Spleen (tissue), 11 donors: ENCODE data around the gene SH2D4B. TPM values are rescaled to one million over a fixed set of nuclear protein-coding genes. Genes with fewer than 3 reads are reported as not detected.

Source experiments
- DNase-seq: peaks from one replicate; pipeline ENCODE4 v3.0.0-alpha.2; 2020
- H3K27ac ChIP-seq, 8 donors: fragments of 200-600 bp; sonication (generic) in 7 of 8; 1 replicate in 4 of 8; 2 replicates in 4 of 8; pipeline versions ENCODE4 v1.5.0 to v1.8.0; 2016 to 2021; ENCODE audit warnings: inconsistent platforms in 4 of 8, mild to moderate bottlenecking in 4 of 8, moderate library complexity in 1 of 8
- H3K27me3 ChIP-seq, 7 donors: fragments of 200-600 bp; sonication (generic) in 6 of 7; replicated peaks in 1 of 7; 1 replicate in 4 of 7; 2 replicates in 3 of 7; pipeline versions ENCODE4 v1.5.0 to v1.8.0; 2016 to 2021; ENCODE audit warnings: inconsistent platforms in 3 of 7, mild to moderate bottlenecking in 1 of 7
- H3K36me3 ChIP-seq, 6 donors: fragments of 200-600 bp; sonication (generic) in 5 of 6; 1 replicate in 4 of 6; 2 replicates in 2 of 6; pipeline versions ENCODE4 v1.5.0 to v1.8.0; 2016 to 2021; ENCODE audit warnings: inconsistent platforms in 2 of 6
- H3K4me1 ChIP-seq, 6 donors: fragments of 200-600 bp; sonication (generic) in 5 of 6; 1 replicate in 3 of 6; 2 replicates in 3 of 6; pipeline versions ENCODE4 v1.5.0 to v1.8.0; 2016 to 2021; ENCODE audit warnings: inconsistent platforms in 3 of 6
- H3K4me3 ChIP-seq, 8 donors: fragments of 200-600 bp; sonication (generic) in 7 of 8; 1 replicate in 4 of 8; 2 replicates in 4 of 8; pipeline versions ENCODE4 v1.5.0 to v1.8.0; 2016 to 2021; ENCODE audit warnings: inconsistent platforms in 4 of 8, mild to moderate bottlenecking in 4 of 8, moderate library complexity in 2 of 8
- H3K9me3 ChIP-seq, 8 donors: fragments of 200-600 bp; sonication (generic) in 7 of 8; 1 replicate in 4 of 8; 2 replicates in 4 of 8; pipeline versions ENCODE4 v1.5.0 to v1.8.0; 2016 to 2021; ENCODE audit warnings: inconsistent platforms in 4 of 8
- POLR2A ChIP-seq, 3 donors: fragments of 450-650 bp; IDR thresholded peaks; one replicate each; pipeline ENCODE4 v1.5.1; 2017; ENCODE audit warnings: antibody characterized with exemption in 3 of 3, mild to moderate bottlenecking in 1 of 3
- POLR2AphosphoS5 ChIP-seq, 3 donors: sonication (generic); formaldehyde crosslinking; IDR thresholded peaks; one replicate each; pipeline ENCODE4 v1.5.1; 2017; ENCODE audit warnings: antibody characterized with exemption in 3 of 3
- WGBS, 5 donors: extraction: QIAGEN DNeasy Blood & Tissue Kit in 3 of 5; methylation state at CpG; one replicate each; pipeline versions ENCODE4 v1.1.5 to v1.1.7; 2013 to 2018; 5-methylcytosine and 5-hydroxymethylcytosine counted together
- intact Hi-C: fragments of 100-400 bp; cut with DNase I; formaldehyde crosslinking; loops from one replicate; pipeline ENCODE4 v1.15.0; 2023; ENCODE audit warnings: low total_unique reads
- polyA plus RNA-seq, 3 donors: library from polyadenylated mRNA; stranded (reverse); fragments of 200-250 nt; gene quantifications; one replicate each; pipeline ENCODE4 v1.2.1, GENCODE V29; 2013
- total RNA-seq, 7 donors: library from RNA; depleted of rRNA in 3 of 7; stranded (reverse); fragments of >200 nt in 3 of 7; fragmentation: NEBNext Ultra II Directional in 4 of 7; extraction: Animal tissue kit (Norgen Biotek cat#: 25700) in 4 of 7; gene quantifications; one replicate each; pipeline versions ENCODE4 v1.1.0 to v1.2.1, GENCODE V29; 2016 to 2021
- TF ChIP-seq, protein P1 (sequence below), 11 experiments: fragments of 200-600 bp in 7 of 11; fragments of 450-650 bp in 4 of 11; sonication (generic) in 4 of 11; IDR thresholded peaks in 8 of 11; conservative IDR thresholded peaks in 3 of 11; 1 replicate in 7 of 11; 2 replicates in 4 of 11; pipeline versions ENCODE4 v1.4.0 to v1.8.0; 2016 to 2021; ENCODE audit warnings: antibody characterized with exemption in 11 of 11, inconsistent platforms in 4 of 11, mild to moderate bottlenecking in 1 of 11
- donor health status: healthy with polysubstance abuse.
- donor health status: DM: no; HTN: no; CAD: no; lungs with moderate emphysema.
- donor health status: DM: no; HTN: no; CAD: no.
- donor health status: Bipolar disorder and iron deficiency.
- donor health status: healthy.
- donor health status: DM: no; HTN: no; CAD: no.
- donor health status: DM: yes; HTN: yes; CAD: no.

Gene SH2D4B
- total and polyA plus RNA-seq, 10 donors, result 0.08 to 0.46 (median 0.12) TPM; not detected in 2

DNA sequence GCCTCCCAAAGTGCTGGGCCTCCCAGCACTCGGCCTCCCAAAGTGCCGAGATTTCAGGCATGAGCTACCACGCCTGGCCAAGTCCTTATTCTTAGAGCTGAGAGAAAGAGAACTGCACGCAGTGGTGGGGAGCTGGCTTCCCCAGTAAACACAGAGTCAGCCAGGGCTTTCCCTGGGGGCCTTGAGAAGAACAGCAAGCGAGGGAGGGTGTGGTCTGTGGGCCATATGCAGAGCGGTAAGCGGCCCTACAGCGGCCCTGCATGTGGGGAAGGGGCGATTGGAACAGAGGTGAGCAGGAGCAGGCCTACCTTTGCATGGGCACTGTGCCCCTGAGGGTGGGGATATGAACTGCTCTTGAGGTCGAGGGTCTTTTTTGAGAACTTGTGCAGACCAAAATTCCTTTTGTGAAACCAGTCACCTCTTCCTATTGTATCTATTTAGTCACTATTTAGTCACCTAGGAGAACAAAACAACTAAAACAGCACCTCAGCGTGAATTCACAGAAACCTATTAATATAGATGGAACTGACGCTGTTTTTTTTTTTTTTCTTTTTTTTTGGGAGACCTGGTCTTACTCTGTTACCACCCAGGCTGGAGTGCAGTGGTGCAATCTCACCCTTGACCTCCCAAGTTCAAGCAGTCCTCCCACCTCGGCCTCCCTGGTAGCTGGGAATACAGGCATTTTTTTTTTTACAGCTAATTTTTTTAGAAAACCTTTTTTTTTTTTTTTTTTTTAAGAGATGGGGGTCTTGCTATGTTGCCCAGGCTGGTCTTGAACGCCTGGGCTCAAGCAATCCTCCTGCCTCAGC lies 36.9 kb upstream of the SH2D4B start:
- no peaks in the 10 kb centered on the region for H3K27me3 ChIP-seq
- peaks cover 76 to 100% (median 99%) of the 10 kb centered on the region in 6 donors for H3K4me1 ChIP-seq
- H3K9me3 ChIP-seq, result peaks cover 0 to 14% (median 8%) of the 10 kb centered on the region in 8 donors
- peak overlapping the region in 1 of 8 donors; percentile 41 for H3K4me3 ChIP-seq
- TF ChIP-seq, protein P1, sequence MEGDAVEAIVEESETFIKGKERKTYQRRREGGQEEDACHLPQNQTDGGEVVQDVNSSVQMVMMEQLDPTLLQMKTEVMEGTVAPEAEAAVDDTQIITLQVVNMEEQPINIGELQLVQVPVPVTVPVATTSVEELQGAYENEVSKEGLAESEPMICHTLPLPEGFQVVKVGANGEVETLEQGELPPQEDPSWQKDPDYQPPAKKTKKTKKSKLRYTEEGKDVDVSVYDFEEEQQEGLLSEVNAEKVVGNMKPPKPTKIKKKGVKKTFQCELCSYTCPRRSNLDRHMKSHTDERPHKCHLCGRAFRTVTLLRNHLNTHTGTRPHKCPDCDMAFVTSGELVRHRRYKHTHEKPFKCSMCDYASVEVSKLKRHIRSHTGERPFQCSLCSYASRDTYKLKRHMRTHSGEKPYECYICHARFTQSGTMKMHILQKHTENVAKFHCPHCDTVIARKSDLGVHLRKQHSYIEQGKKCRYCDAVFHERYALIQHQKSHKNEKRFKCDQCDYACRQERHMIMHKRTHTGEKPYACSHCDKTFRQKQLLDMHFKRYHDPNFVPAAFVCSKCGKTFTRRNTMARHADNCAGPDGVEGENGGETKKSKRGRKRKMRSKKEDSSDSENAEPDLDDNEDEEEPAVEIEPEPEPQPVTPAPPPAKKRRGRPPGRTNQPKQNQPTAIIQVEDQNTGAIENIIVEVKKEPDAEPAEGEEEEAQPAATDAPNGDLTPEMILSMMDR (IDR thresholded peaks at IDR 0.05 in 8 of 11, conservative IDR thresholded peaks at IDR 0.05 in 3 of 11), result peak in 8 of 11 experiments; percentile 17 to 45 (median 32)
- TF ChIP-seq POLR2A (IDR thresholded peaks at IDR 0.05) (no peak), POLR2AphosphoS5 (IDR thresholded peaks at IDR 0.05) (peak; percentile 28 to 63 (median 53))
- DNase-seq, result peak; percentile 86
- H3K27ac ChIP-seq, result peak overlapping the region in 7 of 8 donors; percentile 83 to 96 (median 91)
- peaks cover 0 to 37% (median 0%) of the 10 kb centered on the region in 6 donors for H3K36me3 ChIP-seq
- 55 to 64% (median 60%) methylated on average over 11 to 14 of the region's 14 CpGs for WGBS, 5 donors
- intact Hi-C loops, result loop anchor here (5.0 to 10.0 kb wide), 3 partner anchors 38 to 116 kb away; no protein-coding TSS in a partner anchor

DNA sequence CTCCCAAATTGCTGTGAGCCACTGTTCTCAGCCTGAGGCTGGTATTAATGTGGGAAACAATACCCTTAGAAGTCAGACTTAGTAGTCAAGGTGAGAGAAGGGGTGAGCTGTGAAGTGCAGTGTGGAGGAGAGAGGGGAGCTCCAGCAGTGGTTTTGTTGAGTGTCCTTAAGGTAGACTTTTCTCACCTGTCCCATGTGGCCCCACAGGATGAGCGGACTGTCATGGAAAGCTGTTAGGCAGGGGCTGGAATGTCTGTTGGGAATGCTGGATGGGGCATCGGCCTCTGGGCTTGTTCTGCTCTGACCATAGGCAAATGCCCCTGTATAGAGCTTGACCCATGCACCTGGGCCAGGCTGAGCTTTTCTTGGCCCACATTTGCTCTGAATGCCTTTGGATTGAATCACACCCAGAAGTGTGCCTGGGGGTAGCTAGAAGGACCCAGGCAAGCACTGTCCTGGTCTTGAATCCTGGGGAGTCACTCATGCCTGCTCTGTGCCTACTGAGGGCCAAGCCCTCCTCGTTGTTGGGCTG lies 36.3 kb upstream of the SH2D4B start:
- H3K27ac ChIP-seq, result peak overlapping the region in 6 of 8 donors; percentile 83 to 96 (median 93)
- WGBS, 5 donors, result 85 to 96% (median 93%) methylated on average over 3 of the region's 3 CpGs
- intact Hi-C loops, result loop anchor here (5.0 to 10.0 kb wide), 3 partner anchors 39 to 117 kb away; no protein-coding TSS in a partner anchor
- peaks cover 0 to 7% (median 3%) of the 10 kb centered on the region in 8 donors for H3K9me3 ChIP-seq
- TF ChIP-seq POLR2AphosphoS5 (IDR thresholded peaks at IDR 0.05), result no peak
- TF ChIP-seq, protein P1 (IDR thresholded peaks at IDR 0.05 in 8 of 11, conservative IDR thresholded peaks at IDR 0.05 in 3 of 11), result no peak
- TF ChIP-seq POLR2A (IDR thresholded peaks at IDR 0.05), result no peak
- peaks cover 0 to 37% (median 0%) of the 10 kb centered on the region in 6 donors for H3K36me3 ChIP-seq
- H3K4me3 ChIP-seq, result no peak overlapping the region
- H3K27me3 ChIP-seq, result no peaks in the 10 kb centered on the region
- DNase-seq, result peak; percentile 67
- H3K4me1 ChIP-seq, result peaks cover 76 to 100% (median 98%) of the 10 kb centered on the region in 6 donors

DNA sequence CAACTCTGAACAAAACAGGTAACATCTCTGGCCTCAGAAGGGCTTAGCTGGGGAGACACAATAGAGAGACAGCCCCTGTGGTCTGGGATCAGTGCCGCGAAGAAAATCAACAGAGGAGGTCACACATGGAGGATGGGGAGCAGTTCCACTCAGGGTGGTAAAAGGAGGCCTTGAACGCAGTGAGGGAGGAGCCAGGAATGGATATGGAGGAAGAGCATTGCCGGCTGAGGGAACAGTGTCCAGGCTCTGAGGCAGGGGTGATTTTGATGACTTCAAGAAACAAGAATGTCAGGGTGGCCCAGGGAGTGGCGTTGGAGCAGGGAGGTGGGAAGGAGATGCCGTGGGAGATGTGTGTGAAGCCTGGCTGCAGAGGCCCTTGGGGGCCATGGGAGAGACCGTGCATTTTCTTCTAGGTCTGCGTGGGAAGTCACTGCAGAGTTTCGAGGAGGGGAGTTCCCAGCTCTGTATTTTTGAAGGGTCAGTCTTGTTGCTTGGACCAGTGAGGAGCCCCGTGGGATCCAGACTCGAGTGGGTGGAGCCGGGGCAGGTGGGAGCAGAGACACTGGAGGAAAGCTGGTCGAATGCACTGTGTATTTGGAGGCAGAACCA lies 35.7 kb upstream of the SH2D4B start:
- intact Hi-C loops, result loop anchor here (5.0 to 10.0 kb wide), 3 partner anchors 40 to 117 kb away; no protein-coding TSS in a partner anchor

More for the DNA sequence above, 35.7 kb upstream of the SH2D4B start:
- Histone ChIP-seq H3K9me3 (peaks cover 0 to 2% (median 0%) of the 10 kb centered on the region in 8 donors), H3K4me3 (no peak overlapping the region), H3K27ac (peak overlapping the region in 6 of 8 donors; percentile 78 to 96 (median 93)), H3K36me3 (peaks cover 0 to 37% (median 4%) of the 10 kb centered on the region in 6 donors), H3K4me1 (peaks cover 76 to 100% (median 94%) of the 10 kb centered on the region in 6 donors), H3K27me3 (no peaks in the 10 kb centered on the region)
- DNase-seq, result peak; percentile 67
- TF ChIP-seq, protein P1 (IDR thresholded peaks at IDR 0.05 in 8 of 11, conservative IDR thresholded peaks at IDR 0.05 in 3 of 11), result no peak
- TF ChIP-seq POLR2AphosphoS5 (IDR thresholded peaks at IDR 0.05), result peak in 2 of 3 donors; percentile 5 to 24
- WGBS, 5 donors, result 83 to 89% (median 86%) methylated on average over 13 of the region's 13 CpGs
